HL-60/S4 treated with retinoic acid at 250 ng/mL for 4 days and 3 days (cell line): ENCODE data around the gene CTU2.

ENCODE experiments used
- in situ Hi-C: fragments of 300-500 bp; cut with MboI; formaldehyde crosslinking; loops from 2 replicates; pipeline ENCODE4 v1.7.0; 2022; ENCODE audit warnings: low sequenced_read_pairs

The CTU2 gene

GRCh38 chr16:88696441-88696840, 9.9 kb upstream of the CTU2 start:
- in situ Hi-C loops, result no loop called here

- in situ Hi-C loops, result no loop called here
Observed at GRCh38 chr16:88697116-88697830, 9.0 kb upstream of the CTU2 start.

- in situ Hi-C loops, result no loop called here
Observed at GRCh38 chr16:88697831-88698615, 8.3 kb upstream of the CTU2 start.

GRCh38 chr16:88698646-88699045, 7.7 kb upstream of the CTU2 start:
- in situ Hi-C loops, result no loop called here

- in situ Hi-C loops, result no loop called here
Observed at GRCh38 chr16:88699180-88699579, 7.1 kb upstream of the CTU2 start.

- in situ Hi-C loops, result no loop called here
Observed at GRCh38 chr16:88700322-88700635, 6.0 kb upstream of the CTU2 start.

GRCh38 chr16:88700636-88701482, 5.4 kb upstream of the CTU2 start:
- in situ Hi-C loops, result no loop called here

GRCh38 chr16:88701581-88702370, 4.5 kb upstream of the CTU2 start:
- in situ Hi-C loops, result no loop called here

GRCh38 chr16:88702371-88703210, 3.7 kb upstream of the CTU2 start:
- in situ Hi-C loops, result no loop called here

GRCh38 chr16:88703486-88704309, 2.6 kb upstream of the CTU2 start:
- in situ Hi-C loops, result no loop called here

GRCh38 chr16:88705076-88705684, 1.1 kb upstream of the CTU2 start:
- in situ Hi-C loops, result no loop called here

GRCh38 chr16:88705801-88706228, 488 bp upstream of the CTU2 start:
- in situ Hi-C loops, result no loop called here

- in situ Hi-C loops, result no loop called here
Observed at GRCh38 chr16:88706965-88707826, 893 bp downstream of the CTU2 start.

GRCh38 chr16:88710556-88710955, 4.3 kb downstream of the CTU2 start:
- in situ Hi-C loops, result no loop called here

- in situ Hi-C loops, result no loop called here
Observed at GRCh38 chr16:88711750-88712340, 5.5 kb downstream of the CTU2 start.

- in situ Hi-C loops, result no loop called here
Observed at GRCh38 chr16:88712362-88712979, 6.2 kb downstream of the CTU2 start.

GRCh38 chr16:88713054-88713453, 6.8 kb downstream of the CTU2 start:
- in situ Hi-C loops, result no loop called here
